H1 (cell line): ENCODE data around the gene BBS7. TPM values are rescaled to one million over a fixed set of nuclear protein-coding genes. Genes with fewer than 3 reads are reported as not detected.

Experiments used
- ASH2L ChIP-seq: fragments of 200-600, 300-600 bp; sonication (generic); IDR thresholded peaks from one replicate; pipeline ENCODE4 v1.7.1; 2017; ENCODE audit warnings: low read length
- ATF3 ChIP-seq: IDR thresholded peaks from 2 replicates; pipeline ENCODE4 v1.6.1; 2011; ENCODE audit warnings: low read depth, mild to moderate bottlenecking, low read length; ENCODE audit not compliant: insufficient read depth
- BCL11A ChIP-seq, 2 experiments: IDR thresholded peaks; one replicate each; pipeline ENCODE4 v1.6.1; 2011; ENCODE audit warnings: low read depth in 2 of 2, low read length in 2 of 2, mild to moderate bottlenecking in 2 of 2
- BRCA1 ChIP-seq: IDR thresholded peaks from 2 replicates; pipeline ENCODE4 v1.6.1; 2012; ENCODE audit warnings: low read depth, low read length, improper control_type of control experiment
- CHD1 ChIP-seq: IDR thresholded peaks from 2 replicates; pipeline ENCODE4 v1.6.1; 2012; ENCODE audit warnings: low read depth, low read length, improper control_type of control experiment
- FOSL1 ChIP-seq: IDR thresholded peaks from 2 replicates; pipeline ENCODE4 v1.6.1; 2011; ENCODE audit warnings: mild to moderate bottlenecking, low read depth, low read length, moderate library complexity; ENCODE audit not compliant: insufficient read depth
- SP1 ChIP-seq: IDR thresholded peaks from 2 replicates; pipeline ENCODE4 v1.6.1; 2011; ENCODE audit warnings: low read depth, low read length
- SRF ChIP-seq: IDR thresholded peaks from 2 replicates; pipeline ENCODE4 v1.6.1; 2011; ENCODE audit warnings: mild to moderate bottlenecking, low read depth, low read length, moderate library complexity
- USF2 ChIP-seq: IDR thresholded peaks from 2 replicates; pipeline ENCODE4 v1.6.1; 2011; ENCODE audit warnings: low read length, improper control_type of control experiment
- YY1 ChIP-seq: IDR thresholded peaks from 2 replicates; pipeline ENCODE4 v1.6.1; 2011; ENCODE audit warnings: low read depth, mild to moderate bottlenecking, low read length
- polyA plus RNA-seq, 7 experiments: library from polyadenylated mRNA; depleted of rRNA in 3 of 7; stranded (reverse) in 5 of 7; unstranded in 2 of 7; fragments of >200 nt in 5 of 7; fragments of 200-250 nt in 2 of 7; gene quantifications; 1 replicate in 5 of 7; 2 replicates in 1 of 7; 4 replicates in 1 of 7; pipeline versions ENCODE4 v1.2.1 to v1.2.3, GENCODE V29; 2011 to 2013; ENCODE audit warnings: missing spikeins in 2 of 7, mixed read lengths in 2 of 7
- total RNA-seq: library from RNA; stranded (reverse); fragmentation: NEBNext Ultra II Directional; extraction: Animal tissue kit (Norgen Biotek cat#: 25700); gene quantifications from 2 replicates; pipeline ENCODE4 v1.2.1, GENCODE V29; 2021

The BBS7 gene
- total and polyA plus RNA-seq, 2 of the 8 experiments (the other 6 are each of a cell fraction or from before 2014, with no cell fraction given) = 16.6 to 21.5 TPM

GRCh38 chr4:121913667-121914066 lies 43.4 kb upstream of the BBS7 start (continued):
- no peak for TF ChIP-seq BCL11A (IDR thresholded peaks at IDR 0.05; ENCODE audit: low read depth in 2 of 2, low read length in 2 of 2)
- no peak for TF ChIP-seq BRCA1
- no peak for TF ChIP-seq CHD1
- no peak for TF ChIP-seq YY1
- TF ChIP-seq ATF3 = no peak
- TF ChIP-seq FOSL1 = no peak
- no peak for TF ChIP-seq ASH2L
- TF ChIP-seq USF2 = no peak
- TF ChIP-seq SP1 = no peak
- no peak for TF ChIP-seq SRF
- TF ChIP-seq, all 59 proteins: peak for 0
